Neural progenitor cell (in vitro differentiated cells): Measurements from ENCODE around the gene SYNC. TPM values are rescaled to one million over a fixed set of nuclear protein-coding genes. Genes with fewer than 3 reads are reported as not detected.
A peak's percentile ranks its signal among the peaks of the same experiment; 100 is the strongest.

Experiments used
- DNase-seq: peaks from one replicate; pipeline ENCODE4 v3.0.0-alpha.2; 2016; ENCODE audit warnings: low spot score
- H2AFZ ChIP-seq: fragments of 200-600 bp; sonication (generic); replicated peaks from 2 replicates; pipeline ENCODE4 v1.6.1; 2016; ENCODE audit warnings: antibody characterized with exemption
- H3F3A ChIP-seq: fragments of 200-600 bp; sonication (generic); 2 replicates; pipeline ENCODE4 v1.6.1; 2016; ENCODE audit warnings: antibody characterized with exemption, low read depth
- H3K27ac ChIP-seq: fragments of 200-600 bp; sonication (generic); 2 replicates; pipeline ENCODE4 v1.5.1; 2016; ENCODE audit warnings: mild to moderate bottlenecking
- H3K27me3 ChIP-seq: fragments of 200-600 bp; sonication (generic); 2 replicates; pipeline ENCODE4 v1.6.1; 2016; ENCODE audit warnings: mild to moderate bottlenecking, moderate library complexity
- H3K36me3 ChIP-seq: fragments of 200-600 bp; sonication (generic); 2 replicates; pipeline ENCODE4 v1.5.1; 2016
- H3K4me1 ChIP-seq: fragments of 200-600 bp; sonication (generic); 2 replicates; pipeline ENCODE4 v1.6.1; 2016; ENCODE audit warnings: mixed run types
- H3K4me2 ChIP-seq: fragments of 200-600 bp; sonication (generic); 2 replicates; pipeline ENCODE4 v1.6.1; 2016
- H3K4me3 ChIP-seq: fragments of 200-600 bp; sonication (generic); 2 replicates; pipeline ENCODE4 v1.5.1; 2016
- H3K79me2 ChIP-seq: fragments of 200-600 bp; sonication (generic); 2 replicates; pipeline ENCODE4 v1.6.1; 2016; ENCODE audit warnings: low read depth
- H3K9ac ChIP-seq: fragments of 200-600 bp; sonication (generic); 2 replicates; pipeline ENCODE4 v1.6.1; 2016
- H3K9me3 ChIP-seq: fragments of 200-600 bp; sonication (generic); 2 replicates; pipeline ENCODE4 v1.5.1; 2016; ENCODE audit warnings: low read depth
- H4K20me1 ChIP-seq: fragments of 200-600 bp; sonication (generic); 2 replicates; pipeline ENCODE4 v1.6.1; 2016; ENCODE audit warnings: low read depth
- H3K27ac Mint-ChIP-seq: 3 replicates; pipeline ENCODE4 v1.8.0; 2021; ENCODE audit warnings: mixed read lengths
- H3K27me3 Mint-ChIP-seq: 2 replicates; pipeline ENCODE4 v1.8.0; 2022; ENCODE audit warnings: low read depth, mild to moderate bottlenecking, inconsistent platforms, moderate library complexity, mixed read lengths; ENCODE audit not compliant: insufficient read depth
- H3K36me3 Mint-ChIP-seq: 3 replicates; pipeline ENCODE4 v1.8.0; 2021; ENCODE audit warnings: mixed read lengths
- H3K4me1 Mint-ChIP-seq: 3 replicates; pipeline ENCODE4 v1.8.0; 2021; ENCODE audit warnings: mixed read lengths
- H3K4me3 Mint-ChIP-seq: 3 replicates; pipeline ENCODE4 v1.8.0; 2021; ENCODE audit warnings: mild to moderate bottlenecking, moderate library complexity, mixed read lengths
- H3K9me3 Mint-ChIP-seq: 3 replicates; pipeline ENCODE4 v1.8.0; 2020; ENCODE audit warnings: mixed read lengths
- EZH2 ChIP-seq: fragments of 200-600 bp; sonication (generic); IDR thresholded peaks from 2 replicates; pipeline ENCODE4 v1.6.1; 2017; ENCODE audit warnings: antibody characterized with exemption, mild to moderate bottlenecking, moderate library complexity
- EZH2phosphoT487 ChIP-seq: fragments of 200-600 bp; sonication (generic); IDR thresholded peaks from 2 replicates; pipeline ENCODE4 v1.6.1; 2017; ENCODE audit warnings: antibody characterized with exemption
- total RNA-seq: library from RNA; depleted of rRNA; stranded (reverse); fragments of >200 nt; gene quantifications from 2 replicates; pipeline ENCODE4 v1.2.3, GENCODE V29; 2015; ENCODE audit warnings: low replicate concordance
- TF ChIP-seq, protein P1 (sequence below): fragments of 200-600 bp; sonication (generic); IDR thresholded peaks from 2 replicates; pipeline ENCODE4 v1.5.1; 2017; ENCODE audit warnings: antibody characterized with exemption, mild to moderate bottlenecking

Gene SYNC
- total RNA-seq, 1 donor from 2014 or later = not detected

DNA sequence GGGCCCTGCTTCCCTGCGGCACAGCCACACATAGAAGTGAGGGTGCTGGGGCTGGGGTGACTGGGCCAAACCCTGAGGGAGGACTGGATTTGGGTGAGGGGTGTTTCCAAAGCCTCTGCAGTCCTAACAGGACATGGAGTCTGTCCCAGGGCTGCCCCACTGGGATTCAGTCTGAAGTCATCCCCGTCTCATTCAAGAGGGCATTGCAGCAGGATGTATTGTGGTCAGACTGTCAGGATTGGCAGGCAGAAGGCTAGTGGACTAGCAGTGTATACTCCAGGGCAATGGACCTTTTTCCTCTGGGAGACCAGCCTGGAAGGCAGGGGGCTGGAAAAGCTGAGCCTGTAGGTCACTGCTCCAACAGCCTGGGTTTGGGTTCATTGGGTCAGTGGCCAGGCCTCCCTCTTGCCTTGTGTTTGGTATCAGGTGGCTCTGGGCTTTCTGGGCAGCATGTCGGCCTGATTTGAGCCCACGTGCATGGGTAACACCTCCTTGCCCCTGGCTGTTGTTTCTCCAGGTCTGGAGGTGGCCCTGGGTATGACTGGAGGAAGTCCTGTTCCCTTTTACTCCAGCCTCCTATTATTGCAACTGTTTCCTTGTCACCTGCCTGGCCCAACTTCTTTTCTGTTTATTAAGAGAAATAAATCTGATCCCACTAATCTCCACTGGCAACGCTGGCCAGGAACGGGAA, 41.0 kb upstream of the SYNC start:
- H3K4me1 Mint-ChIP-seq = peaks cover 17% of the 10 kb centered on the region
- Histone ChIP-seq H3K36me3 (no peaks in the 10 kb centered on the region), H3F3A (peaks cover 41% of the 10 kb centered on the region), H3K9ac (no peak overlapping the region), H3K4me1 (peaks cover 30% of the 10 kb centered on the region), H3K4me2 (peak overlapping the region; percentile 97), H3K9me3 (no peaks in the 10 kb centered on the region), H3K27ac (no peak overlapping the region), H4K20me1 (peaks cover 13% of the 10 kb centered on the region), H2AFZ (no peak overlapping the region), H3K4me3 (no peak overlapping the region), H3K79me2 (no peaks in the 10 kb centered on the region), H3K27me3 (peaks cover 14% of the 10 kb centered on the region)
- H3K27me3 Mint-ChIP-seq = peaks cover 15% of the 10 kb centered on the region
- TF ChIP-seq EZH2phosphoT487 = no peak
- TF ChIP-seq, protein P1, sequence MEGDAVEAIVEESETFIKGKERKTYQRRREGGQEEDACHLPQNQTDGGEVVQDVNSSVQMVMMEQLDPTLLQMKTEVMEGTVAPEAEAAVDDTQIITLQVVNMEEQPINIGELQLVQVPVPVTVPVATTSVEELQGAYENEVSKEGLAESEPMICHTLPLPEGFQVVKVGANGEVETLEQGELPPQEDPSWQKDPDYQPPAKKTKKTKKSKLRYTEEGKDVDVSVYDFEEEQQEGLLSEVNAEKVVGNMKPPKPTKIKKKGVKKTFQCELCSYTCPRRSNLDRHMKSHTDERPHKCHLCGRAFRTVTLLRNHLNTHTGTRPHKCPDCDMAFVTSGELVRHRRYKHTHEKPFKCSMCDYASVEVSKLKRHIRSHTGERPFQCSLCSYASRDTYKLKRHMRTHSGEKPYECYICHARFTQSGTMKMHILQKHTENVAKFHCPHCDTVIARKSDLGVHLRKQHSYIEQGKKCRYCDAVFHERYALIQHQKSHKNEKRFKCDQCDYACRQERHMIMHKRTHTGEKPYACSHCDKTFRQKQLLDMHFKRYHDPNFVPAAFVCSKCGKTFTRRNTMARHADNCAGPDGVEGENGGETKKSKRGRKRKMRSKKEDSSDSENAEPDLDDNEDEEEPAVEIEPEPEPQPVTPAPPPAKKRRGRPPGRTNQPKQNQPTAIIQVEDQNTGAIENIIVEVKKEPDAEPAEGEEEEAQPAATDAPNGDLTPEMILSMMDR = no peak
- no peak for TF ChIP-seq EZH2
- peak overlapping the region; percentile 83 for H3K4me3 Mint-ChIP-seq
- H3K36me3 Mint-ChIP-seq = no peaks in the 10 kb centered on the region
- DNase-seq = no peak
- H3K9me3 Mint-ChIP-seq = no peaks in the 10 kb centered on the region
- H3K27ac Mint-ChIP-seq = no peak overlapping the region

DNA sequence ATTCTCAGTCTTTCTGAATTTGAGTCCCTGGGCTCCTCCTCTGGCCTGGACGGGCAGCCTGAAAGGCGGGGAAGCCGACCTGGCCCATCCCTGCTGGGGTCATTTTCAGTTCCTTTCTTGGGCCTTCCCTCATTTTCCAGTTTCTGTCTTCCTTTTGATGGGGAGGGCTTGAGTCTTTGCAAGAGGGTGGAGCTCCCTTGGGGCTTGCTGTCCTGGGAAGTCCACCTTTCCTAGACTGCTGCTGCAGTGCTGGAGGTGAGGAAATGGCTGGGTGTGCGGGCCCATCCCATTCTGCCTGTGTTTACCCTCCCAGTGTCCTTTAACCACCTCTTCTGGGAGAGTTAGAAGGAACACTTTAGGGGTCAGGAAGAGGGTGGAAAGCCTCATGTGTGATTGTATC, 40.4 kb upstream of the SYNC start:
- Histone ChIP-seq H3K9me3 (no peaks in the 10 kb centered on the region), H3K4me1 (peaks cover 30% of the 10 kb centered on the region), H3K36me3 (no peaks in the 10 kb centered on the region), H4K20me1 (peaks cover 13% of the 10 kb centered on the region), H3K27ac (no peak overlapping the region), H3K4me3 (no peak overlapping the region), H2AFZ (no peak overlapping the region), H3F3A (peaks cover 41% of the 10 kb centered on the region), H3K79me2 (no peaks in the 10 kb centered on the region), H3K27me3 (peaks cover 14% of the 10 kb centered on the region), H3K4me2 (peak overlapping the region; percentile 97), H3K9ac (no peak overlapping the region)
- H3K9me3 Mint-ChIP-seq = no peaks in the 10 kb centered on the region
- H3K4me1 Mint-ChIP-seq = peaks cover 17% of the 10 kb centered on the region
- no peaks in the 10 kb centered on the region for H3K36me3 Mint-ChIP-seq
- peak overlapping the region; percentile 83 for H3K4me3 Mint-ChIP-seq
- TF ChIP-seq, protein P1 = no peak
- TF ChIP-seq EZH2 (no peak), EZH2phosphoT487 (no peak)
- H3K27ac Mint-ChIP-seq = no peak overlapping the region
- DNase-seq = no peak
- H3K27me3 Mint-ChIP-seq = peaks cover 14% of the 10 kb centered on the region

GRCh38 chr1:32742199-32742947, 39.8 kb upstream of the SYNC start:
- H3K4me2 ChIP-seq = peak overlapping the region; percentile 97
- H3K4me1 Mint-ChIP-seq = peaks cover 23% of the 10 kb centered on the region
- H3K27me3 ChIP-seq = peaks cover 14% of the 10 kb centered on the region
- H3K36me3 ChIP-seq = no peaks in the 10 kb centered on the region
- peaks cover 34% of the 10 kb centered on the region for H3K4me1 ChIP-seq
- no peaks in the 10 kb centered on the region for H3K9me3 Mint-ChIP-seq
- H3K27ac Mint-ChIP-seq = no peak overlapping the region
- peaks cover 13% of the 10 kb centered on the region for H4K20me1 ChIP-seq
- TF ChIP-seq, protein P1 = no peak
- TF ChIP-seq EZH2phosphoT487 (no peak), EZH2 (no peak)
- peak overlapping the region; percentile 83 for H3K4me3 Mint-ChIP-seq
- no peak overlapping the region for H3K27ac ChIP-seq
- peak; percentile 42 for DNase-seq
- no peaks in the 10 kb centered on the region for H3K79me2 ChIP-seq
- peaks cover 45% of the 10 kb centered on the region for H3F3A ChIP-seq
- no peak overlapping the region for H3K9ac ChIP-seq
- no peaks in the 10 kb centered on the region for H3K9me3 ChIP-seq
- H3K36me3 Mint-ChIP-seq = no peaks in the 10 kb centered on the region
- H3K27me3 Mint-ChIP-seq = peaks cover 13% of the 10 kb centered on the region
- H3K4me3 ChIP-seq = peak overlapping the region; percentile 83
- peak overlapping the region; percentile 89 for H2AFZ ChIP-seq
